Muscle of leg (tissue), 11 donors: ENCODE measurements around the gene PHF20. TPM values are rescaled to one million over a fixed set of nuclear protein-coding genes. Genes with fewer than 3 reads are reported as not detected.

Source experiments
- DNase-seq: peaks from one replicate; pipeline ENCODE4 v3.0.0; 2013
- H3K27ac ChIP-seq: one replicate; pipeline ENCODE4 v1.5.1; 2013; ENCODE audit warnings: mild to moderate bottlenecking, low read length, control low read depth
- H3K27me3 ChIP-seq: one replicate; pipeline ENCODE4 v1.6.1; 2013; ENCODE audit warnings: low read length; ENCODE audit not compliant: control insufficient read depth, insufficient read depth
- H3K36me3 ChIP-seq: one replicate; pipeline ENCODE4 v1.6.1; 2013; ENCODE audit warnings: low read length; ENCODE audit not compliant: control insufficient read depth, insufficient read depth
- H3K4me1 ChIP-seq: one replicate; pipeline ENCODE4 v1.6.1; 2013; ENCODE audit warnings: low read length; ENCODE audit not compliant: control insufficient read depth, insufficient read depth
- H3K4me3 ChIP-seq: one replicate; pipeline ENCODE4 v1.5.1; 2013; ENCODE audit warnings: low read length, control low read depth
- H3K9me3 ChIP-seq: replicated peaks from 2 replicates; pipeline ENCODE4 v1.6.1; 2013; ENCODE audit warnings: low read depth, low read length; ENCODE audit not compliant: control insufficient read depth
- WGBS: methylation state at CpG from one replicate; pipeline ENCODE4 v1.1.5; 2013; ENCODE audit warnings: missing lambda C conversion rate; ENCODE audit not compliant: insufficient coverage; 5-methylcytosine and 5-hydroxymethylcytosine counted together
- polyA plus RNA-seq, 8 donors: library from polyadenylated mRNA; unstranded; fragments of 120-200 nt; gene quantifications; one replicate each; pipeline versions ENCODE4 v1.2.1 to v1.2.3, GENCODE V29; 2013; ENCODE audit warnings: inconsistent platforms in 1 of 8, low replicate concordance in 1 of 8; ENCODE audit not compliant: insufficient read length in 8 of 8, insufficient read depth in 1 of 8
- total RNA-seq: library from RNA; stranded (reverse); fragments of 120-200 nt; gene quantifications from one replicate; pipeline ENCODE4 v1.2.4, GENCODE V29; 2013

PHF20 gene
- total and polyA plus RNA-seq, 9 donors, result 24.1 to 35.0 (median 28.5) TPM

- Histone ChIP-seq H3K4me3 (no peak overlapping the region), H3K27me3 (no peaks in the 10 kb centered on the region), H3K9me3 (no peaks in the 10 kb centered on the region), H3K4me1 (no peaks in the 10 kb centered on the region), H3K27ac (no peak overlapping the region), H3K36me3 (peaks cover 3% of the 10 kb centered on the region)
- WGBS, result 90% methylated on average over 2 of the region's 2 CpGs
- DNase-seq, result no peak
Observed at GRCh38 chr20:35820715-35821114, 48.9 kb downstream of the PHF20 start.

- Histone ChIP-seq H3K4me3 (no peak overlapping the region), H3K9me3 (no peaks in the 10 kb centered on the region), H3K36me3 (peaks cover 3% of the 10 kb centered on the region), H3K4me1 (no peaks in the 10 kb centered on the region), H3K27ac (no peak overlapping the region), H3K27me3 (no peaks in the 10 kb centered on the region)
- DNase-seq, result no peak
- WGBS, result 96% methylated on average over 3 of the region's 8 CpGs
Observed at GRCh38 chr20:35821807-35822242, 50.0 kb downstream of the PHF20 start.

GRCh38 chr20:35823147-35823546, 51.3 kb downstream of the PHF20 start:
- DNase-seq, result no peak
- H3K4me3 ChIP-seq, result no peak overlapping the region
- no peaks in the 10 kb centered on the region for H3K27me3 ChIP-seq
- H3K27ac ChIP-seq, result no peak overlapping the region
- no peaks in the 10 kb centered on the region for H3K36me3 ChIP-seq
- WGBS, result no CpG with 5 or more reads among the region's 6 CpGs
- no peaks in the 10 kb centered on the region for H3K9me3 ChIP-seq
- no peaks in the 10 kb centered on the region for H3K4me1 ChIP-seq

- Histone ChIP-seq H3K4me3 (no peak overlapping the region), H3K36me3 (no peaks in the 10 kb centered on the region)
Observed at GRCh38 chr20:35823937-35824336, 52.1 kb downstream of the PHF20 start.

GRCh38 chr20:35826397-35826998, 54.7 kb downstream of the PHF20 start:
- no peaks in the 10 kb centered on the region for H3K36me3 ChIP-seq
- no peak overlapping the region for H3K4me3 ChIP-seq
- DNase-seq, result peak; percentile 19
- no peaks in the 10 kb centered on the region for H3K9me3 ChIP-seq
- 90% methylated on average over 1 of the region's 1 CpG for WGBS
- no peak overlapping the region for H3K27ac ChIP-seq
- peaks cover 4% of the 10 kb centered on the region for H3K4me1 ChIP-seq
- H3K27me3 ChIP-seq, result no peaks in the 10 kb centered on the region

More at GRCh38 chr20:35823937-35824336, 52.1 kb downstream of the PHF20 start:
- no peaks in the 10 kb centered on the region for H3K9me3 ChIP-seq
- no peaks in the 10 kb centered on the region for H3K27me3 ChIP-seq
- no peak for DNase-seq
- H3K4me1 ChIP-seq, result peaks cover 4% of the 10 kb centered on the region
- no CpG with 5 or more reads among the region's 2 CpGs for WGBS
- H3K27ac ChIP-seq, result no peak overlapping the region

GRCh38 chr20:35828434-35828833, 56.6 kb downstream of the PHF20 start:
- peak; percentile 40 for DNase-seq
- Histone ChIP-seq H3K4me1 (peaks cover 4% of the 10 kb centered on the region), H3K27me3 (no peaks in the 10 kb centered on the region), H3K4me3 (no peak overlapping the region), H3K27ac (peak overlapping the region; percentile 3), H3K36me3 (no peaks in the 10 kb centered on the region), H3K9me3 (no peaks in the 10 kb centered on the region)
- WGBS, result 27% methylated on average over 2 of the region's 3 CpGs

- H3K4me3 ChIP-seq, result no peak overlapping the region
- 100% methylated on average over 2 of the region's 4 CpGs for WGBS
- H3K4me1 ChIP-seq, result peaks cover 4% of the 10 kb centered on the region
- no peaks in the 10 kb centered on the region for H3K27me3 ChIP-seq
- H3K36me3 ChIP-seq, result no peaks in the 10 kb centered on the region
- DNase-seq, result no peak
- H3K27ac ChIP-seq, result no peak overlapping the region
- H3K9me3 ChIP-seq, result no peaks in the 10 kb centered on the region
Observed at GRCh38 chr20:35828916-35829315, 57.1 kb downstream of the PHF20 start.

GRCh38 chr20:35830264-35830663, 58.4 kb downstream of the PHF20 start:
- H3K4me3 ChIP-seq, result no peak overlapping the region
- peaks cover 4% of the 10 kb centered on the region for H3K4me1 ChIP-seq
- H3K9me3 ChIP-seq, result no peaks in the 10 kb centered on the region
- H3K36me3 ChIP-seq, result no peaks in the 10 kb centered on the region
- H3K27ac ChIP-seq, result no peak overlapping the region
- H3K27me3 ChIP-seq, result no peaks in the 10 kb centered on the region
- DNase-seq, result no peak

GRCh38 chr20:35831029-35831428, 59.2 kb downstream of the PHF20 start:
- DNase-seq, result no peak
- no peaks in the 10 kb centered on the region for H3K36me3 ChIP-seq
- H3K27me3 ChIP-seq, result no peaks in the 10 kb centered on the region
- H3K27ac ChIP-seq, result no peak overlapping the region
- no peak overlapping the region for H3K4me3 ChIP-seq
- H3K9me3 ChIP-seq, result no peaks in the 10 kb centered on the region
- 100% methylated on average over 1 of the region's 1 CpG for WGBS
- H3K4me1 ChIP-seq, result peaks cover 4% of the 10 kb centered on the region

- Histone ChIP-seq H3K27ac (no peak overlapping the region), H3K9me3 (no peaks in the 10 kb centered on the region), H3K4me3 (no peak overlapping the region), H3K4me1 (peaks cover 4% of the 10 kb centered on the region), H3K27me3 (no peaks in the 10 kb centered on the region), H3K36me3 (no peaks in the 10 kb centered on the region)
- DNase-seq, result no peak
- 75% methylated on average over 1 of the region's 2 CpGs for WGBS
Observed at GRCh38 chr20:35831971-35832370, 60.2 kb downstream of the PHF20 start.

- H3K27me3 ChIP-seq, result no peaks in the 10 kb centered on the region
- H3K4me3 ChIP-seq, result no peak overlapping the region
- peaks cover 6% of the 10 kb centered on the region for H3K4me1 ChIP-seq
- no CpG with 5 or more reads among the region's 1 CpG for whole genome bisulfite sequencing
- no peaks in the 10 kb centered on the region for H3K9me3 ChIP-seq
- no peak for DNase-seq
- no peak overlapping the region for H3K27ac ChIP-seq
- no peaks in the 10 kb centered on the region for H3K36me3 ChIP-seq
Observed at GRCh38 chr20:35833241-35833640, 61.4 kb downstream of the PHF20 start.
